ENCODE measurements around the gene LEFTY2.

DNA sequence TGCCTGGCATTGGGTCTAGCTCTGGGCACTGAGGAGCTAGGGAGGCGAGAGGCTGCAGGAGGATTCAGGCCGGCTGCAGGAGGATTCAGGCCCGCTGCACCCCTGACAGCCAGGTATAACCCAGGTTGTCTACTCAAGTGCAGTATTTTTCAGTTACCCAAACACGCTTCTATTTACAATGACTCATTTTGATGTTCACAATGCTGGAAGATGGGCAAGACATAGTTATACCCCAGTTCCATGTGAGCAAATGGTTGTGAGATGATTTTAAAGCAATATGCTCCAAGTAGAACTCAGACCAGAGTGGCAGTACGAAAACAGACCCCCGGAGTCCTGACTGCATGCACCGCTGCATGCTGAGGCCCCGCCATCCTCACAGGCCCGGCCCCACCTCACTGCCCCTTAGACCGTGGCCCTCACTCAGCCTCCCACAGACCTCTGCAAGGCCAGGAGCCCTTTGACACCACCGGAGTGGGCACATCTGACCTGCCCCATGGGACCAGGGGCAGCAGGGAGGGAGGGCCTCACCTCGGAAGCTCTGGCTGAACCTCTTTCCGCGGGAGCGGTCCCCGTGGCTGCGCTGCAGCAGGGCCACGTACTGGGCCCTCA is 52.6 kb downstream of the LEFTY2 start:
- TF ChIP-seq EP300 (IDR thresholded peaks at IDR 0.05; ENCODE audit: low read depth) (no peak), POLR2AphosphoS5 (IDR thresholded peaks at IDR 0.05) (no peak), POLR2A (IDR thresholded peaks at IDR 0.05) (no peak)
- TF ChIP-seq, protein P1, sequence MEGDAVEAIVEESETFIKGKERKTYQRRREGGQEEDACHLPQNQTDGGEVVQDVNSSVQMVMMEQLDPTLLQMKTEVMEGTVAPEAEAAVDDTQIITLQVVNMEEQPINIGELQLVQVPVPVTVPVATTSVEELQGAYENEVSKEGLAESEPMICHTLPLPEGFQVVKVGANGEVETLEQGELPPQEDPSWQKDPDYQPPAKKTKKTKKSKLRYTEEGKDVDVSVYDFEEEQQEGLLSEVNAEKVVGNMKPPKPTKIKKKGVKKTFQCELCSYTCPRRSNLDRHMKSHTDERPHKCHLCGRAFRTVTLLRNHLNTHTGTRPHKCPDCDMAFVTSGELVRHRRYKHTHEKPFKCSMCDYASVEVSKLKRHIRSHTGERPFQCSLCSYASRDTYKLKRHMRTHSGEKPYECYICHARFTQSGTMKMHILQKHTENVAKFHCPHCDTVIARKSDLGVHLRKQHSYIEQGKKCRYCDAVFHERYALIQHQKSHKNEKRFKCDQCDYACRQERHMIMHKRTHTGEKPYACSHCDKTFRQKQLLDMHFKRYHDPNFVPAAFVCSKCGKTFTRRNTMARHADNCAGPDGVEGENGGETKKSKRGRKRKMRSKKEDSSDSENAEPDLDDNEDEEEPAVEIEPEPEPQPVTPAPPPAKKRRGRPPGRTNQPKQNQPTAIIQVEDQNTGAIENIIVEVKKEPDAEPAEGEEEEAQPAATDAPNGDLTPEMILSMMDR (IDR thresholded peaks at IDR 0.05), result no peak
